GM12878 (cell line): ENCODE measurements around the gene MT1B. TPM values are rescaled to one million over a fixed set of nuclear protein-coding genes. Genes with fewer than 3 reads are reported as not detected.

Source experiments
- ATAC-seq: fragments of 200-7000 bp; cut with Tn5 transposase; 3 replicates; pipeline ENCODE4 v1.9.1; 2020; ENCODE audit warnings: mild to moderate bottlenecking, moderate library complexity
- BruUV-seq: library from RNA; stranded (reverse); fragments of 400-500 nt; replicated peaks from 2 replicates; lab custom pipeline; 2021; lab: Mats Ljungman, UMichigan
- CTCF ChIA-PET: fragments of 300-600 bp; sonication (Branson Sonifier 250); formaldehyde crosslinking; extraction: SDS; loops from one replicate; lab custom pipeline; 2021; ENCODE audit warnings: inconsistent platforms; lab: Yijun Ruan, JAX
- POLR2A ChIA-PET: fragments of 350-600 bp; formaldehyde crosslinking; extraction: SDS; loops from one replicate; lab custom pipeline; 2021; ENCODE audit warnings: inconsistent platforms; lab: Charles Lee
- RAD21 ChIA-PET: fragments of 300-600 bp; sonication (Branson Sonifier 250); formaldehyde crosslinking; loops from one replicate; lab custom pipeline; 2023; ENCODE audit warnings: antibody characterized with exemption; ENCODE audit not compliant: unreplicated experiment; lab: Charles Lee
- SMC1A ChIA-PET: fragments of 300-600 bp; sonication (Branson Sonifier 250); formaldehyde crosslinking; loops from one replicate; lab custom pipeline; 2023; ENCODE audit not compliant: unreplicated experiment, uncharacterized antibody; lab: Charles Lee
- DNase-seq: peaks from one replicate; pipeline ENCODE4 v3.0.0-alpha.2; 2011; ENCODE audit warnings: low read depth, low spot score
- FAIRE-seq: peaks from 3 replicates; lab custom pipeline; 2011; peaks lifted over from hg19 to GRCh38; lab: Jason Lieb, UNC
- H2AFZ ChIP-seq: 2 replicates; pipeline ENCODE4 v1.6.0; 2011; ENCODE audit warnings: low read depth, low read length, control low read depth; ENCODE audit not compliant: control insufficient read depth
- H3K27ac ChIP-seq: 2 replicates; pipeline ENCODE4 v1.5.1; 2011; ENCODE audit warnings: control low read depth; ENCODE audit not compliant: control insufficient read depth, insufficient read depth
- H3K27me3 ChIP-seq, 2 experiments: replicated peaks in 1 of 2; 2 replicates each; pipeline versions ENCODE4 v1.6.0 to v1.6.1; 2011; ENCODE audit warnings: low read length in 1 of 2; ENCODE audit not compliant: control insufficient read depth in 2 of 2, insufficient read depth in 2 of 2
- H3K36me3 ChIP-seq, 2 experiments: 2 replicates each; pipeline ENCODE4 v1.5.1; 2011; ENCODE audit warnings: low read length in 1 of 2; ENCODE audit not compliant: control insufficient read depth in 2 of 2, insufficient read depth in 2 of 2
- H3K4me1 ChIP-seq: 2 replicates; pipeline ENCODE4 v1.6.1; 2011; ENCODE audit warnings: mild to moderate bottlenecking, low read length, moderate library complexity, mixed read lengths; ENCODE audit not compliant: control insufficient read depth, insufficient read depth
- H3K4me2 ChIP-seq: 2 replicates; pipeline ENCODE4 v1.6.0; 2011; ENCODE audit warnings: control low read depth; ENCODE audit not compliant: control insufficient read depth, insufficient read depth
- H3K4me3 ChIP-seq: fragments of 200-600 bp; sonication (generic); 2 replicates; pipeline ENCODE4 v1.5.1; 2016
- H3K79me2 ChIP-seq: 2 replicates; pipeline ENCODE4 v1.6.0; 2011; ENCODE audit warnings: low read length; ENCODE audit not compliant: control insufficient read depth, insufficient read depth
- H3K9ac ChIP-seq: 2 replicates; pipeline ENCODE4 v1.8.0; 2011; ENCODE audit warnings: low read length, control low read depth, mixed read lengths; ENCODE audit not compliant: control insufficient read depth, insufficient read depth
- H3K9me3 ChIP-seq: replicated peaks from 3 replicates; pipeline ENCODE4 v1.5.1; 2011; ENCODE audit warnings: mild to moderate bottlenecking, low read length; ENCODE audit not compliant: control insufficient read depth, insufficient read depth
- H4K20me1 ChIP-seq: 2 replicates; pipeline ENCODE4 v1.6.0; 2011; ENCODE audit not compliant: control insufficient read depth, insufficient read depth
- IKZF1 ChIP-seq: fragments of 450-650 bp; conservative IDR thresholded peaks from 2 replicates; pipeline ENCODE4 v1.6.1; 2017; ENCODE audit warnings: antibody characterized with exemption, mild to moderate bottlenecking
- WGBS: methylation state at CpG from one replicate; pipeline ENCODE4 v1.1.6; 2016; ENCODE audit warnings: low lambda C conversion rate; ENCODE audit not compliant: insufficient replicate concordance, insufficient coverage; ENCODE audit errors: missing lambda C conversion rate; 5-methylcytosine and 5-hydroxymethylcytosine counted together
- in situ Hi-C: fragments of 300-500 bp; cut with MboI; formaldehyde crosslinking; loops from 9 replicates; pipeline ENCODE4 v1.14.3; 2018; ENCODE audit warnings: mixed read lengths
- intact Hi-C: fragments of 100-400 bp; cut with micrococcal nuclease; formaldehyde crosslinking; loops from one replicate; pipeline ENCODE4 v1.14.2; 2022; ENCODE audit not compliant: unreplicated experiment
- polyA plus RNA-seq, 11 experiments: library from polyadenylated mRNA; depleted of rRNA in 4 of 11; unstranded in 6 of 11; stranded (reverse) in 5 of 11; fragments of >200 nt; fragmentation: Nextera tagmentation in 4 of 11; fragmentation: Illumina TruSeq in 1 of 11; extraction: Ambion mirVana in 4 of 11; extraction: Trizol in 1 of 11; gene quantifications; 1 replicate in 1 of 11; 2 replicates in 10 of 11; pipeline versions ENCODE4 v1.2.1 to v1.2.3, GENCODE V29; 2011 to 2016; ENCODE audit warnings: inconsistent platforms in 2 of 11, missing spikeins in 2 of 11, low read depth in 1 of 11
- total RNA-seq, 4 experiments: library from RNA; depleted of rRNA in 3 of 4; stranded (reverse); fragments of >200 nt in 3 of 4; fragmentation: Illumina TruSeq in 1 of 4; extraction: Trizol in 1 of 4; gene quantifications; 2 replicates each; pipeline versions ENCODE4 v1.2.1 to v1.2.3, GENCODE V29; 2013 to 2021

MT1B gene
- total and polyA plus RNA-seq, 10 of the 15 experiments (the other 5 are each of a cell fraction or from before 2014, with no cell fraction given) = not detected

DNA sequence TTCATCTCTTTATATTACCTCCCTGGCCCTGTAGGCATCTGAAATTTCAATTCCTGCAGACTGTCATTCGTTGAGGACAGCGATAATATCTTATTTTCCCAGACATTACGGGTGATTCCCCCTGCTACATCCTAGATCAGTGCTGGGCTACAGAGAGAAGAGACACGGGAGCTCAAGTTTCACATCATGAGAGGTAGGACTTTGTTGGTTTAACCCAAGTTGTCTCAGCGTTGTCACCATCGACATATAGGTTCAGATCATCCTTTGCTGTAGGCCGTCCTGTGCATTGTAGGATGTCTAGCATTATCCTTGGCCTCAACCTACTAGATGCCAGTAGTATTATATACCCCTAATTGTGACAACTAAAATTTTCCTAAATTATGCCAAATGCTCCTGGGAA lies 49.8 kb downstream of the MT1B start:
- ChIA-PET CTCF (interaction anchor here (0.6 to 4.6 kb wide), 61 partner anchors 9 to 345 kb away, joined by 3 to 90 read pairs (median 4); partner anchors contain the start of genes MT2A, MT4, NUDT21 and OGFOD1), POLR2A (interaction anchor here (0.5 to 1.1 kb wide), 4 partner anchors 22 to 1462 kb away, joined by 3 to 6 read pairs (median 4); no protein-coding TSS in a partner anchor), SMC1A (interaction anchor here (0.6 to 4.6 kb wide), 57 partner anchors 9 to 860 kb away, joined by 3 to 67 read pairs (median 4); partner anchors contain the start of genes MT1G and MT1X)
- Histone ChIP-seq H3K27me3 (no peaks in the 10 kb centered on the region; a peak in 1 of 4 replicates), H2AFZ (no peak overlapping the region; the same call in 1 of the 2 replicates), H3K27ac (no peak overlapping the region), H3K4me3 (no peak overlapping the region), H3K36me3 (no peaks in the 10 kb centered on the region), H3K9me3 (no peaks in the 10 kb centered on the region; the same call in 2 of the 3 replicates), H3K4me1 (no peaks in the 10 kb centered on the region; the same call in 1 of the 2 replicates)
- intact Hi-C loops = loop anchor here (10.0 kb wide), 1 partner anchor 387 kb away; no protein-coding TSS in a partner anchor
- in situ Hi-C loops = loop anchor here (5.0 kb wide), 1 partner anchor 189 kb away; no protein-coding TSS in a partner anchor
- ATAC-seq = no peak
- WGBS = 83% methylated on average over 7 of the region's 7 CpGs
- no TSS peak for BruUV-seq
- TF ChIP-seq IKZF1 = no peak
- TF ChIP-seq, all 136 proteins: peak for 0
- H3K79me2 ChIP-seq = no peaks in the 10 kb centered on the region
- no peak overlapping the region for H3K4me2 ChIP-seq
- H3K9ac ChIP-seq = no peak overlapping the region
- RAD21 ChIA-PET = interaction anchor here (0.6 to 4.7 kb wide), 42 partner anchors 12 to 383 kb away, joined by 3 to 66 read pairs (median 4); partner anchors contain the start of genes MT1X, MT2A, NUDT21 and OGFOD1
- no peaks in the 10 kb centered on the region for H4K20me1 ChIP-seq
- no peak for DNase-seq
- no peak for FAIRE-seq

Other genes starting within 250 kb of the MT1B start
Only the 7 nearest of the 16 such genes appear.
- 10.0 and 11.0 TPM in 2 replicates for gene MT1E, start 26.1 kb upstream of the MT1B start, total RNA-seq (2014; rRNA removed)
- 7.6 and 7.9 TPM in 2 replicates for gene MT1E, start 26.1 kb upstream of the MT1B start, total RNA-seq (2014; rRNA removed; fragmentation: Illumina TruSeq; extraction: Trizol)
- gene MT1E, start 26.1 kb upstream of the MT1B start, total RNA-seq (2021) = 10.6 and 12.7 TPM in 2 replicates
- 16.8 and 18.2 TPM in 2 replicates for gene MT1E, start 26.1 kb upstream of the MT1B start, polyA plus RNA-seq (2011; rRNA removed)
- gene MT1E, start 26.1 kb upstream of the MT1B start, polyA plus RNA-seq (2014; fragmentation: Illumina TruSeq; extraction: Trizol) = 0.48 and 5.8 TPM in 2 replicates
- gene MT1E, start 26.1 kb upstream of the MT1B start, polyA plus RNA-seq (2014; fragmentation: Nextera tagmentation; extraction: Ambion mirVana) = 10 to 100 TPM; 17.7 to 20.7 TPM
- 16.2 and 18.8 TPM in 2 replicates for gene MT1E, start 26.1 kb upstream of the MT1B start, polyA plus RNA-seq (2014; rRNA removed)
- gene MT1E, start 26.1 kb upstream of the MT1B start, polyA plus RNA-seq (2016; fragmentation: Nextera tagmentation; extraction: Ambion mirVana) = 10 to 100 TPM; 20.1 to 22.3 TPM
- not detected in 2 replicates for gene MT1M, start 19.2 kb upstream of the MT1B start, total RNA-seq (2014; rRNA removed)
- not detected in 2 replicates for gene MT1M, start 19.2 kb upstream of the MT1B start, total RNA-seq (2014; rRNA removed; fragmentation: Illumina TruSeq; extraction: Trizol)
- not detected in 2 replicates for gene MT1M, start 19.2 kb upstream of the MT1B start, total RNA-seq (2021)
- gene MT1M, start 19.2 kb upstream of the MT1B start, polyA plus RNA-seq (2011; rRNA removed) = not detected in 2 replicates
- not detected in 2 replicates for gene MT1M, start 19.2 kb upstream of the MT1B start, polyA plus RNA-seq (2014; fragmentation: Illumina TruSeq; extraction: Trizol)
- not detected for gene MT1M, start 19.2 kb upstream of the MT1B start, polyA plus RNA-seq (2014; fragmentation: Nextera tagmentation; extraction: Ambion mirVana)
- gene MT1M, start 19.2 kb upstream of the MT1B start, polyA plus RNA-seq (2014; rRNA removed) = not detected in 2 replicates
- gene MT1M, start 19.2 kb upstream of the MT1B start, polyA plus RNA-seq (2016; fragmentation: Nextera tagmentation; extraction: Ambion mirVana) = not detected
- gene MT1A, start 13.2 kb upstream of the MT1B start, total RNA-seq (2014; rRNA removed) = not detected in 2 replicates
- not detected in 2 replicates for gene MT1A, start 13.2 kb upstream of the MT1B start, total RNA-seq (2014; rRNA removed; fragmentation: Illumina TruSeq; extraction: Trizol)
- gene MT1A, start 13.2 kb upstream of the MT1B start, total RNA-seq (2021) = not detected in 2 replicates
- gene MT1A, start 13.2 kb upstream of the MT1B start, polyA plus RNA-seq (2011; rRNA removed) = not detected in 2 replicates
- not detected in 2 replicates for gene MT1A, start 13.2 kb upstream of the MT1B start, polyA plus RNA-seq (2014; fragmentation: Illumina TruSeq; extraction: Trizol)
- not detected for gene MT1A, start 13.2 kb upstream of the MT1B start, polyA plus RNA-seq (2014; fragmentation: Nextera tagmentation; extraction: Ambion mirVana)
- gene MT1A, start 13.2 kb upstream of the MT1B start, polyA plus RNA-seq (2014; rRNA removed) = not detected in 2 replicates
- not detected for gene MT1A, start 13.2 kb upstream of the MT1B start, polyA plus RNA-seq (2016; fragmentation: Nextera tagmentation; extraction: Ambion mirVana)
- 0.27 and 1.5 TPM in 2 replicates for gene MT1F, start 6.1 kb downstream of the MT1B start, total RNA-seq (2014; rRNA removed)
- gene MT1F, start 6.1 kb downstream of the MT1B start, total RNA-seq (2014; rRNA removed; fragmentation: Illumina TruSeq; extraction: Trizol) = not detected in 2 replicates
- 0.40 and 1.1 TPM in 2 replicates for gene MT1F, start 6.1 kb downstream of the MT1B start, total RNA-seq (2021)
- 1.8 and 2.4 TPM in 2 replicates for gene MT1F, start 6.1 kb downstream of the MT1B start, polyA plus RNA-seq (2011; rRNA removed)
- 0.28 TPM in 1 of 2 replicates, not detected in the other for gene MT1F, start 6.1 kb downstream of the MT1B start, polyA plus RNA-seq (2014; fragmentation: Illumina TruSeq; extraction: Trizol)
- gene MT1F, start 6.1 kb downstream of the MT1B start, polyA plus RNA-seq (2014; fragmentation: Nextera tagmentation; extraction: Ambion mirVana) = 1 to 10 TPM in 1 of 2 experiments, under 1 TPM in 1; 0.57 to 1.1 TPM
- 1.3 and 1.4 TPM in 2 replicates for gene MT1F, start 6.1 kb downstream of the MT1B start, polyA plus RNA-seq (2014; rRNA removed)
- 1 to 10 TPM; 1.1 to 2.5 TPM for gene MT1F, start 6.1 kb downstream of the MT1B start, polyA plus RNA-seq (2016; fragmentation: Nextera tagmentation; extraction: Ambion mirVana)
- 3.5 and 4.5 TPM in 2 replicates for gene MT1G, start 16.2 kb downstream of the MT1B start, total RNA-seq (2014; rRNA removed)
- 1.2 TPM in 1 of 2 replicates, not detected in the other for gene MT1G, start 16.2 kb downstream of the MT1B start, total RNA-seq (2014; rRNA removed; fragmentation: Illumina TruSeq; extraction: Trizol)
- 3.0 and 4.2 TPM in 2 replicates for gene MT1G, start 16.2 kb downstream of the MT1B start, total RNA-seq (2021)
- 2.7 and 2.8 TPM in 2 replicates for gene MT1G, start 16.2 kb downstream of the MT1B start, polyA plus RNA-seq (2011; rRNA removed)
- 2.2 TPM in 1 of 2 replicates, not detected in the other for gene MT1G, start 16.2 kb downstream of the MT1B start, polyA plus RNA-seq (2014; fragmentation: Illumina TruSeq; extraction: Trizol)
- 1 to 10 TPM; 8.7 to 9.1 TPM for gene MT1G, start 16.2 kb downstream of the MT1B start, polyA plus RNA-seq (2014; fragmentation: Nextera tagmentation; extraction: Ambion mirVana)
- 4.7 and 8.7 TPM in 2 replicates for gene MT1G, start 16.2 kb downstream of the MT1B start, polyA plus RNA-seq (2014; rRNA removed)
- gene MT1G, start 16.2 kb downstream of the MT1B start, polyA plus RNA-seq (2016; fragmentation: Nextera tagmentation; extraction: Ambion mirVana) = 1 to 10 TPM; 8.2 to 8.3 TPM
- gene MT1H, start 17.9 kb downstream of the MT1B start, total RNA-seq (2014; rRNA removed) = 0.87 TPM in 1 of 2 replicates, not detected in the other
- gene MT1H, start 17.9 kb downstream of the MT1B start, total RNA-seq (2014; rRNA removed; fragmentation: Illumina TruSeq; extraction: Trizol) = not detected in 2 replicates
- gene MT1H, start 17.9 kb downstream of the MT1B start, total RNA-seq (2021) = 1.3 and 1.8 TPM in 2 replicates
- gene MT1H, start 17.9 kb downstream of the MT1B start, polyA plus RNA-seq (2011; rRNA removed) = 0.53 and 0.86 TPM in 2 replicates
- gene MT1H, start 17.9 kb downstream of the MT1B start, polyA plus RNA-seq (2014; fragmentation: Illumina TruSeq; extraction: Trizol) = 0.40 TPM in 1 of 2 replicates, not detected in the other
- 1 to 10 TPM in 1 of 2 experiments, under 1 TPM in 1; 0.98 to 2.1 TPM for gene MT1H, start 17.9 kb downstream of the MT1B start, polyA plus RNA-seq (2014; fragmentation: Nextera tagmentation; extraction: Ambion mirVana)
- gene MT1H, start 17.9 kb downstream of the MT1B start, polyA plus RNA-seq (2014; rRNA removed) = 0.99 and 2.6 TPM in 2 replicates
- 1 to 10 TPM; 5.8 to 6.0 TPM for gene MT1H, start 17.9 kb downstream of the MT1B start, polyA plus RNA-seq (2016; fragmentation: Nextera tagmentation; extraction: Ambion mirVana)
- 9.6 and 14.4 TPM in 2 replicates for gene MT1X, start 30.6 kb downstream of the MT1B start, total RNA-seq (2014; rRNA removed)
- 9.9 and 10.0 TPM in 2 replicates for gene MT1X, start 30.6 kb downstream of the MT1B start, total RNA-seq (2014; rRNA removed; fragmentation: Illumina TruSeq; extraction: Trizol)
- gene MT1X, start 30.6 kb downstream of the MT1B start, total RNA-seq (2021) = 11.6 and 16.3 TPM in 2 replicates
- 8.7 and 11.8 TPM in 2 replicates for gene MT1X, start 30.6 kb downstream of the MT1B start, polyA plus RNA-seq (2011; rRNA removed)
- 3.0 and 9.0 TPM in 2 replicates for gene MT1X, start 30.6 kb downstream of the MT1B start, polyA plus RNA-seq (2014; fragmentation: Illumina TruSeq; extraction: Trizol)
- 10 to 100 TPM; 45.6 to 51.9 TPM for gene MT1X, start 30.6 kb downstream of the MT1B start, polyA plus RNA-seq (2014; fragmentation: Nextera tagmentation; extraction: Ambion mirVana)
- 5.8 and 22.2 TPM in 2 replicates for gene MT1X, start 30.6 kb downstream of the MT1B start, polyA plus RNA-seq (2014; rRNA removed)
- gene MT1X, start 30.6 kb downstream of the MT1B start, polyA plus RNA-seq (2016; fragmentation: Nextera tagmentation; extraction: Ambion mirVana) = 10 to 100 TPM; 59.9 to 65.6 TPM